Activated CD4-positive, alpha-beta T cell treated with anti-CD3 and anti-CD28 coated beads for 4 hours (primary cell): ENCODE results near the gene GNAZ.

ENCODE experiments used
- DNase-seq, 2 donors: peaks; one replicate each; pipeline ENCODE4 v3.0.0-alpha.2; 2020

GNAZ gene

DNA sequence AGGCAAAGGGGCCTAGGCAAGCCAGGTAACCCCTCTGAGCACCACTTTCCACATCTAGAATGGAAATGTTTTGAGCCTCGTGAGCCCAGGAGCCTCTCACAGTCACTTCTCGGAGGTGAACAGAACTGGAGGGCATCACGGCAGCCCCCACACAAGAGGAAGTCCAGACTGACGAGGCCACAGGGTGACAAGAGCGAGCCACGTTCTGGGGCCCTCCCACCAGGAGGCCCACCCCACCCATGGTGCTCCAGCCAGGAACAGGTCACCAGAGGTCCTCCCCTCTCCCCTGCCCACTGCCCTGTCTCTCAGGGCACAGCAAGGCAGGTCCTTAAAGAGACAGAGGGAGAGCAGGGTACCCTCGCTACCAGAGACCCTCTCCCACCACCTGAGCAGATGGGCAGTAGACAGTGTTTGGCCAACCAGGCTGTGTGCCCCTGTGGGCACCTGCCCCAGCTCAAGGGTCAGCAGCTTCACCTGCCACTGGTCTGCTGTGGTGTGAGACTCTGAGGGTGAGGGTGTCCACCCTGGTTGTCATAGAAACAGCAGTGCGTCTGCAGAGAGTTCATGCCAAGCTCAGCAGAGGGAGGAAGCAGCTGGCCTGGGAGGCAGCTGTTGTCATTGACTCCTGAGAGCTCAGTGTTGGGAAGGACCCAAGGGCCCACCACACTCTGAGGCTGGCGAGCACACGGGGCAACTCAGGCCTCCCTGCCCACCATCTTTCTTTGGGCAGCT is 40.0 kb downstream of the GNAZ start:
- DNase-seq, result no peak

DNA sequence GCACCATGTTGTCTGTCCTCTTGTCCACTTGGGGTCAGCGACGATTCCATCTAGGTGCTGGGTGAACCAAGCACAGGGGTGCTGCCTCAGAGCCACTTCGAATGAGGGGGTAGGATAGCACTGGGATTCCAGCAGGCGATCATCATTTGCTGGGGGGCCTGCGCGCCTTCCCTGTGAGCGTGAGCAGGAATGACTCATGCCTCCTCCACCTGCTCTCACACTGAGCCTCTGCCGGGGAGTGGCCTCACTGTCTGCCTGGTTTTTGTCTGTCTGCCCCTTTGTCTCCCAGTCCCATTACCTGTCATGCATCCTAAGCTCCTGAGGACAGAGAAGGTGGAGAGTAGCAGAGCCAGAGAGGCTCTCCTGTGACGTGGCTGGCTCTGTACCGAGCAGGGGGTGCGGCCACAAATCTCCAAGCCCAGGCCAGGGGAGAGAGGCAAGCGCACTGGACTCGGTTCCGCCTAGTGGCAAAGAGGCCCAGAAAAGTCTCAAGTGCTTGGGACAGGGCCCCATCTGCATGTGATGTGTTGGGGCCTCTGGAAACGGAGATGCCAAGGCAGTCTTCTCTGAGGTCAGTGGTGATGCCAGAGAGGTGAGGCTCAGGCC is 40.7 kb downstream of the GNAZ start:
- no peak for DNase-seq

DNA sequence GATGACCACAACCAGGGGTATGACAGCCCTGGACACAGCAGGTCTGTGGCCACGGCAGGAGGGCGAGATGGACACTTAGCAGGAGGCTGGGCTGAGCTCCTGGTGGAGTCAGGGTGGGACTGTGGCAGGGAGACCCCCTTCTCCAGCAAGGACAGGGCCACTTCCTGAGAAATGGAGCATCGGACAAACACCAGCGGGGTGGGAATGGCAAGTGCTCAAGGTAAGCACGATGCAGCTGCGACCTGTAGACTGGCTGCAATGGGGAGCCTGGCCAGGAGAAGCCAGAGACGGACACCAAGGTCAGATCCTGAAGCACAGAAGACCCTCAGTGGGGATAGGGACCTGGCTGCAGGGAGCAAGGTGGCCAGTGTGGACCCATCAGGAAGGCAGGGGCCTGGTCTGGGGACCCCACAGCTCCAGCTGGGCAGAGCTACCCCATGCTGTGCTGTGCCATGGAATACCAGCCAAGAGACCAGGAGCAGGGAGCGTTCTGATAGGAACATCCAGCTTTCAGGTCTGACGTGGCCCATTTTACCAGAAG is 42.2 kb downstream of the GNAZ start:
- DNase-seq, result no peak

GRCh38 chr22:23113067-23113846 is 42.9 kb downstream of the GNAZ start:
- no peak for DNase-seq

DNA sequence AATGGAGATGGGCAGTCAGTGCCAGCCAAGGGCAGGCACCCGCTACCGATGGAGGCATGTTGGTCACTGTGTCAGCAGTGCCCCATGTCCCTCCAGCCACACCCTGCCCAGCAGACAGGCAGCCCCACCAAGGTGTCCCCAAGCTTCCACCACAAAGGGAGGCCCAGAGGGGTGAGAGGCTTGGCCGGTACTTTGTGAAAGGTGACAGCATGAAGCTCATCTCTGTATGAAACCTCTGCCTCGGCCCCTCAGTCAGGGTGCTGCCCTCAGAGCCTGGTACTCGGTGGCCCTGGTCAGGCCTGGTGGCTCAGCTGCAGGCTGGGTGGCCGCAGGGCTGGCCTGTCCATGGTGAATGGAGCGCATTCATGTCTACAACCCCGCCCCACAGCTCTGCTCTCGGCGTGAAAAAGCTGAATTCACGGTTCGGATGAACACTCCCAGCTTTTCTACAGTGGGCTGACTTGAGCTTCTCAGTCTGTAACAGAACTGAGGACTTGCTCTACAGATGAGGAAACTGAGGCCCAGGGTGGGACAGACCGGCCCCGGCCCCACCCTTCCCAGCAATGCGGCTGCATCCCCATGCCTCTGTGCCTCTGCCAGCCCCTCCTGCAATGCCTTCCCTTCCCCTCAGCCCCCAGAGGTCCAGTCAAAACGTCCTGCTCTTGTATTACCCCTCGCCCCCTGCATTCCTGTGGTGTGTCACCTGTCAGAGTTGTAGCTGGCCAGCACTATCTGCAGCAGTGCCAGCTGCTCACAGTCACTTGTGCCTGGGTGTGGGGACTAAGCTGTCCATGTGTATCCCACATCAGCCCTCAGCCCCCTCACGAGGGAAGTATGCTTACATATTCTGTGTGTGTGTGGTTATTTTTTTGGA is 43.8 kb downstream of the GNAZ start:
- no peak for DNase-seq

- DNase-seq, result no peak
These were observed 44.4 kb downstream of the GNAZ start for GRCh38 chr22:23114721-23115020.

DNA sequence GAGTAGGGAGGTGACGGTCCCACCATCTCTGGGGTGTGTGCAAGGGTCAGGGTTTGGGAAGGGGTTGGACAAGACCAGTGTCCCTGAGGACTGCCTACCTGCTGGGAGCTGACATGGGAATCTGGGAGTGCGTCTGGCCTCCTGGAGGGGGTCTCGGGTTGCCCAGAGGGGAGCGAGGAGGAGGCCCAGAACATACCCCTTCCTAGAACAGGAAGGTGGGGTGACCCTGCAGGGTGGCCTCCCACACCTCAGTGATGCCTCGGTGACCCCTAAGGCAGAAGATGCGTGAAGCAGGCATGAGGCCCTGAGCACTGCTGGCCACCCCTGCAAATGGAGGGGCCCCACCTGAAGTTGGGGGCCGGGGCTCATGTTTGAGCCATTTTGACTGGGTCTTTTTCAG is 45.0 kb downstream of the GNAZ start:
- no peak for DNase-seq

GRCh38 chr22:23115825-23116494 is 45.6 kb downstream of the GNAZ start:
- no peak for DNase-seq

DNA sequence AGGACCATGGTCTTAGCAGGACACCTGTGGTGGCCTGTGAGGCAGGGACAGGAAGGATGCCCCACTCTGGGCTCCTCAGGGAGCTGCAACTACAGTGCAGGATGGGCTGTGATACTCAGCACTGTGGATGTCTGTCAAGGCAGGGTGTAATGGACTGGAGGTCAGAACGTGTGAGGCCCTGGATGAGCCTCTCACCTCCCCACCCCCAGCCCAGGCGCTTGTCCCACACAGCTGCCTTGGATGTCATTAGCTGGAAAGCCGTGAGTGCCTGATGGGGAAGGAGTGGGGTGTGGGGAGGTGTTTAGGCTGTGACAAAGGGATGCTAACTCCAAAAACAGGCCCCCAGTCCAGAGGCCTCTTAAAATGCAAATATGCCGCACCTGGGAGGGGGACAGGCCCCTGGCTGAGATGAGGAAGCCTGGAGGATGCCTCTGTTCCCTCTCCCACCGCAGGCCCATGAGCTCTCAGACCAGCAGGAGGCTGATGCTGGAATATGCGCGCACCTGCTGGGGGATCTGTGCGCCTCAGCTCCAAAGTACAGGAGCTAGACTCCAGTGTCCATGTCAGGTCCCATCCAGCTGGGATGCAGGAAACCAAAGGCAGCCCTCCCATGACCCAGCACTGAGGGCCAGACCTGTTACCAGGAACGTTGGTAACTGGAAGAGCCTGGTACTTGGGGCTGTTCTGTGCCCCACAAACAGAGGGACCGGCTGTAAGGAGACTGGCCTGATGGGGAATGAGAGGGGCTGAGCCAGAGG is 46.4 kb downstream of the GNAZ start:
- DNase-seq, result no peak

GRCh38 chr22:23117275-23117674 is 47.0 kb downstream of the GNAZ start:
- no peak for DNase-seq

GRCh38 chr22:23117891-23118646 is 47.8 kb downstream of the GNAZ start:
- no peak for DNase-seq

- no peak for DNase-seq
These were observed 48.6 kb downstream of the GNAZ start for GRCh38 chr22:23118647-23119493.

DNA sequence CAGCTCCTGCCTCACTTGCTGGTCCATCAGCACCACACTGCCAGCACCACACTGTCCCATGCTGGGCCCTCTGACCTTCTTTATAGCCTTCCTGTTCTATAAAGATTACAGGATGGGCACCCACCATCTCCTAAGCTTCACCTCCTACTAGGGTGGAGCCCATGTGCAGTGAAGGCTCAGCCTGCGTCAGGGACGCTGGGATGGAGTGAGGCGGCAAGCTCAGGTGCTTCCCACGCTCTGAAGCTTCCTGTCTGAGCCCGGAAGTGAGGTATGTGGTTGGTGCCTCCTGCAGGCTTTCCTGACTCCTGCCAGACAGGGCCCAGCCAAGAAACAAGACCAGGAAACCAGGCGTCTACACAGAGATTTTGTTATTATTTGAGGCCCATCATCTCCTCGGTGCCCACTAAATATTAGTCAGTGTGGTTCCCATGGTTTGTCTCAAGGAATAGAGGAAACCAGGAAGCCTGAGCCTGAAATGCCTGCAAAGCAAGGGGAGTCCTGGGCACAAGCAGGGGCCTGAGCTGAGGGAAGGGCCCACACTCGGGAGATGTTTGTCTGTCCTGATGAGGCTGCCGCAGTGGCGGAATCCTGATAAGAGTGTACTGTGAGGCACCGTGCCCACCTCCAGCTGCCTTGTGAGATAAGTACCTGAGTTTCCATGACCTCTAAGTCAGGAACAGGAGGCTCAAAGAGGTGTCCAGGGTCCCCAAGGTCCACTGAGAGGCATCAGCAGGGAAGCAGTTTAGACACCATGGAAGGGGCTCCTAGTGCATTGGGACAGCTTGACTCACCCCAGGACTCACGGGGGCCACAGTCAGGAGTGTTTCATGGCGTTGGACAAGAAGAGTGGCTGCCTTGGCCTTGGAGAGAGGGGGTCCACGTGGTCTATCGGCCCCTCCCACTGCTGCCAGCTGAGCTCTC is 49.4 kb downstream of the GNAZ start:
- peak; percentile 50 to 54 for DNase-seq

GRCh38 chr22:23120415-23120899 is 50.1 kb downstream of the GNAZ start:
- DNase-seq, result no peak

- DNase-seq, result no peak
These were observed 50.7 kb downstream of the GNAZ start for GRCh38 chr22:23121000-23121421.

DNA sequence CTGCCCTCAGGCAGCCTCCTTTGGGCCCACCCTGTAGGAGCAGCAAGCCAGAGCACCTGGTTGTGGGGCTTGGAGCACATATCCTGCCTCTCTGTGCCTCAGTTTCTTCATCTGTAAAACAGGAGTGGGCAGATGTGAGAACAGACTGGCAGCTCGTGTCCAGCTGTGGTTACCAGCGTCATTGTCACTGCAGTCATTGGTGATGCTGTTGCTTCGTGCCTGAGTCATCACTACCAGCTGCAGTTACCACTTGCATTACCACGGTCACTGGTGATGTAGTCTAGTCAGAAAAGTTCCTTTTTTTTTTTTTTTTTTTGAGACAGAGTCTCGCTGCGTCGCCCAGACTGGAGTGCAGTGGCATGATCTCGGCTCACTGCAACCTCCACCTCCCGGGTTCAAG is 51.1 kb downstream of the GNAZ start:
- no peak for DNase-seq

GRCh38 chr22:23122216-23122957 is 52.1 kb downstream of the GNAZ start:
- DNase-seq, result no peak
